Liver (tissue), 9 donors: ENCODE data around the gene SYNPO. TPM values are rescaled to one million over a fixed set of nuclear protein-coding genes. Genes with fewer than 3 reads are reported as not detected.

ENCODE experiments used
- DNase-seq: peaks from one replicate; pipeline ENCODE4 v3.0.0-alpha.2; 2017; ENCODE audit warnings: low spot score
- H3K27ac ChIP-seq, 2 donors: one replicate each; pipeline ENCODE4 v1.7.0; 2013; ENCODE audit warnings: inconsistent platforms in 2 of 2, low read length in 2 of 2, control low read depth in 1 of 2, low read depth in 1 of 2, mild to moderate bottlenecking in 1 of 2
- H3K27me3 ChIP-seq, 4 donors: one replicate each; pipeline versions ENCODE4 v1.6.1 to v1.7.0; 2013; ENCODE audit warnings: low read length in 3 of 4, inconsistent platforms in 1 of 4, mild to moderate bottlenecking in 1 of 4, moderate library complexity in 1 of 4; ENCODE audit not compliant: control insufficient read depth in 4 of 4, insufficient read depth in 4 of 4
- H3K36me3 ChIP-seq, 4 donors: one replicate each; pipeline versions ENCODE4 v1.6.1 to v1.7.0; 2013; ENCODE audit warnings: low read length in 3 of 4, mild to moderate bottlenecking in 3 of 4, low read depth in 1 of 4, moderate library complexity in 1 of 4; ENCODE audit not compliant: control insufficient read depth in 4 of 4, insufficient read depth in 3 of 4
- H3K4me1 ChIP-seq, 4 donors: one replicate each; pipeline versions ENCODE4 v1.6.1 to v1.7.0; 2013; ENCODE audit warnings: low read length in 3 of 4, mild to moderate bottlenecking in 3 of 4, moderate library complexity in 1 of 4; ENCODE audit not compliant: control insufficient read depth in 4 of 4, insufficient read depth in 4 of 4
- H3K4me3 ChIP-seq, 3 donors: one replicate each; pipeline versions ENCODE4 v1.6.1 to v1.7.0; 2013; ENCODE audit warnings: low read length in 3 of 3, control low read depth in 1 of 3, low read depth in 1 of 3, mild to moderate bottlenecking in 1 of 3
- H3K9ac ChIP-seq, 2 donors: one replicate each; pipeline ENCODE4 v1.7.0; 2013; ENCODE audit warnings: low read length in 2 of 2, mild to moderate bottlenecking in 2 of 2, moderate library complexity in 2 of 2, control low read depth in 1 of 2, low read depth in 1 of 2
- H3K9me3 ChIP-seq, 4 donors: one replicate each; pipeline versions ENCODE4 v1.6.1 to v1.7.0; 2013; ENCODE audit warnings: low read length in 3 of 4; ENCODE audit not compliant: control insufficient read depth in 4 of 4
- GABPA ChIP-seq, 2 donors: IDR thresholded peaks in 1 of 2; conservative IDR thresholded peaks in 1 of 2; 2 replicates each; pipeline ENCODE4 v1.6.1; 2016; ENCODE audit warnings: antibody characterized with exemption in 2 of 2, mild to moderate bottlenecking in 1 of 2, moderate library complexity in 1 of 2
- JUND ChIP-seq, 2 donors: IDR thresholded peaks; 2 replicates each; pipeline ENCODE4 v1.6.1; 2016; ENCODE audit warnings: antibody characterized with exemption in 2 of 2
- NR2F2 ChIP-seq: IDR thresholded peaks from 2 replicates; pipeline ENCODE4 v1.6.1; 2016; ENCODE audit warnings: antibody characterized with exemption
- SP1 ChIP-seq: IDR thresholded peaks from 2 replicates; pipeline ENCODE4 v1.6.1; 2018; ENCODE audit warnings: antibody characterized with exemption, mild to moderate bottlenecking
- YY1 ChIP-seq: IDR thresholded peaks from 2 replicates; pipeline ENCODE4 v1.6.1; 2016; ENCODE audit warnings: antibody characterized with exemption, mild to moderate bottlenecking
- WGBS: extraction: QIAGEN DNeasy Blood & Tissue Kit; methylation state at CpG from one replicate; pipeline ENCODE4 v1.1.7; 2013; 5-methylcytosine and 5-hydroxymethylcytosine counted together
- polyA plus RNA-seq, 2 donors: library from polyadenylated mRNA; stranded (reverse) in 1 of 2; unstranded in 1 of 2; fragments of 200-250 nt in 1 of 2; fragments of >200 nt in 1 of 2; fragmentation: Nextera tagmentation in 1 of 2; extraction: Ambion mirVana in 1 of 2; gene quantifications; one replicate each; pipeline versions ENCODE4 v1.2.1 to v1.2.3, GENCODE V29; 2013 to 2015
- total RNA-seq, 2 donors: library from RNA; depleted of rRNA; stranded (reverse); fragments of >200 nt; gene quantifications; one replicate each; pipeline ENCODE4 v1.2.3, GENCODE V29; 2014
- TF ChIP-seq, protein P1 (sequence below): IDR thresholded peaks from 2 replicates; pipeline ENCODE4 v1.6.1; 2016; ENCODE audit warnings: antibody characterized with exemption, mild to moderate bottlenecking
- donor health status: healthy.
- donor health status: healthy.
- donor health status: healthy.
- donor health status: healthy.
- donor health status: healthy.

The SYNPO gene
- total and polyA plus RNA-seq, 4 donors: 1.1 to 36.6 (median 10.7) TPM

DNA sequence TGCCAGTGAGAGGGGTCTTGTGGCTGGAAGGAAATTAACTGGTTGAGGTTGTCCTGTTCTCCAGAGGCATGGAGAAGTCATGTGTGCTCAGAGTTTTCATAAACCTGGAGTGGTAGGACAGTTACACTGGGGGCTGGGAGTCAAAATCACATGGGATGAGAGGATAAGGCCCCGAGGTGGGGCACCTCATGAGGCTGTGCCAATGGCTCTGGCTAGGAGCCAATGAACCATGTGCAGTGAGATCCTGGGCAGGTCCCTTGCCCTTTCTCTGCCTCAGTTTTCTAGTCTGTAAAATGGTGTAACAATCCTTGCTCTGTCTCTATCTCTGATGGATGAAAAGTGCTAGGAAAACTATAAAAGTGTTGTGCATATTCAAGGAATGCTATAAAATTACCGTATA is 7.0 kb upstream of the SYNPO start (continued):
- TF ChIP-seq, protein P1, sequence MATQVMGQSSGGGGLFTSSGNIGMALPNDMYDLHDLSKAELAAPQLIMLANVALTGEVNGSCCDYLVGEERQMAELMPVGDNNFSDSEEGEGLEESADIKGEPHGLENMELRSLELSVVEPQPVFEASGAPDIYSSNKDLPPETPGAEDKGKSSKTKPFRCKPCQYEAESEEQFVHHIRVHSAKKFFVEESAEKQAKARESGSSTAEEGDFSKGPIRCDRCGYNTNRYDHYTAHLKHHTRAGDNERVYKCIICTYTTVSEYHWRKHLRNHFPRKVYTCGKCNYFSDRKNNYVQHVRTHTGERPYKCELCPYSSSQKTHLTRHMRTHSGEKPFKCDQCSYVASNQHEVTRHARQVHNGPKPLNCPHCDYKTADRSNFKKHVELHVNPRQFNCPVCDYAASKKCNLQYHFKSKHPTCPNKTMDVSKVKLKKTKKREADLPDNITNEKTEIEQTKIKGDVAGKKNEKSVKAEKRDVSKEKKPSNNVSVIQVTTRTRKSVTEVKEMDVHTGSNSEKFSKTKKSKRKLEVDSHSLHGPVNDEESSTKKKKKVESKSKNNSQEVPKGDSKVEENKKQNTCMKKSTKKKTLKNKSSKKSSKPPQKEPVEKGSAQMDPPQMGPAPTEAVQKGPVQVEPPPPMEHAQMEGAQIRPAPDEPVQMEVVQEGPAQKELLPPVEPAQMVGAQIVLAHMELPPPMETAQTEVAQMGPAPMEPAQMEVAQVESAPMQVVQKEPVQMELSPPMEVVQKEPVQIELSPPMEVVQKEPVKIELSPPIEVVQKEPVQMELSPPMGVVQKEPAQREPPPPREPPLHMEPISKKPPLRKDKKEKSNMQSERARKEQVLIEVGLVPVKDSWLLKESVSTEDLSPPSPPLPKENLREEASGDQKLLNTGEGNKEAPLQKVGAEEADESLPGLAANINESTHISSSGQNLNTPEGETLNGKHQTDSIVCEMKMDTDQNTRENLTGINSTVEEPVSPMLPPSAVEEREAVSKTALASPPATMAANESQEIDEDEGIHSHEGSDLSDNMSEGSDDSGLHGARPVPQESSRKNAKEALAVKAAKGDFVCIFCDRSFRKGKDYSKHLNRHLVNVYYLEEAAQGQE: no peak
- TF ChIP-seq YY1: no peak

DNA sequence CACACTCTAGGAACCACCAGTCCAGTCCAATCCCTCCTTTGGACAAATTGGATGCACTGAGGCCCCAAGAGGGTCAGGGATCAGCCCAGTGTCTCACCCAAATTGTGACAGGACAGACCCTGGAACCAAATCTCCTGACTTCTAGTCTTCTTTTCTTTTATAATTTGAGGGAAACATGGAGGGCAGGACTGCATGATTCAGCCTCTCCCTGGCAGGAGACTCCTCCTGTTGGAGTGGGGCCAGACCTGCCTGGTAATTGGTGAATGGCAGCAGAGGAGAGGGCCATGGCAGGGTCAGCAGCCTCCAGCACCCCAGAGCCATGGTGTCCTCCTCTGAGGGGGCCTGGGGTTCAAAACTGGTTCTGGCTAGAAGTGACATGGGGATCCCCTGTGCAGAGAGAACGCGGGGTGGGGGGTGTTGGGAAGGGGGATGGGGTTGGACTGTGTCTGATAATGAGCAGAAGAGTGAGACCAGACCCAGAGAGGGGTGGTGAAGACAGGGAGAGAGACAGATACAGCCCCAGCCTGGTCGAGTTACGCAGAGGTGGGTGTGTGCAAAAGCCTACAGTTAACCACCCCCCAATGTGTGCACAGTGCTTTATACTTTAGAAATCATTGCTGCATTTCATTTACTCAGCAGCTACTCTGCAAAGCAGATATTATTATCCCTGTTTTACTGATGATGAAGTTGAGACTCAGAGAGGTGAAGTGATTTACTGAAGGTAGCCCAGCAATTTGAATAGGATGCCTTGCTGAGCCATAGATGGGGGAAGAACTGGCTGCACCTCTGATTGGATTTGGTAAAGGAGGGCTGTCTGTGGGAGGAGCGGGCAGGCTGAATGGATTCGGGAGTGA is 3.8 kb upstream of the SYNPO start:
- Histone ChIP-seq H3K27me3 (no peaks in the 10 kb centered on the region), H3K9ac (no peak overlapping the region), H3K36me3 (no peaks in the 10 kb centered on the region), H3K4me3 (no peak overlapping the region), H3K4me1 (peaks cover 14 to 63% (median 53%) of the 10 kb centered on the region in 4 donors), H3K9me3 (no peaks in the 10 kb centered on the region), H3K27ac (peak overlapping the region; percentile 29 to 83)
- TF ChIP-seq JUND (IDR thresholded peaks at IDR 0.05) (no peak), YY1 (peak; percentile 31)
- WGBS: 84% methylated on average over 6 of the region's 6 CpGs
- no peak for DNase-seq

DNA sequence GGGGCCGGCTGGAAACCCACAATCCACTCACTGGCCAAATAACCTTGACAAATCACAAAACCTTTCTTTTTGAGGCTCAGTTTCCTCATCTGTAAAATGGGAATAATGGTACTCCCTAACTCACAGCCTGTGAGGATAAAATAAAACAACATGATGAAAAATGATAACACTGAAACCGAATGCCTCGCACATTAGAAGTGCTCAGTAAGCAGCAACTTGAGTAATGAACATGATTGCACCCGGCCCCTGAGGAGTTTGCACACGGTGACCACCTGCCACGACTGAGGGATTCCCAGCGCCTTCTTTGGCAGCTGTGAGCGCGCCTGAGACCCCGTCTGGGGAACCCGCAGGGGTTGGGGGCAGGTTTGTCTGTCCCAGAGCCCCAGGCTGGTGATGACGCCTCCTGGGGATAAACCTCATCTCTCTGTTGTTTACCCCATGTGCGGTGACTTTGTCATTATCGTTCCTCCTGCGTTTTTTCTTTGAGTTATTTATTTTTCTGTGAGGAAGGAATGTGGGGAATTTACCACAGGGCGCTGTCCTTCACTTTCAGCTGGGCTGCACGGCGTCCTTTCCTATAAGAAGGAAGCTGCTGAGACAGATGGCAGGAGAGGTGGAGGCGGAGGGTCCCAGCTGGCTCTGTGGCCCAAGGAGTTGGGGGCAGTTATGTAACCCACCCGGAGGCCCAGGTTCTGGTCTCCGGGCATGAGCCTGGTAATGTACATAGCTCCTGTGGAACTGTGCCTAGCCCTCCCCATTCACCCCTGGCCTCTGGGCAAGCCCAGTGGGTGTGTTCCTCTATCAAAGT is 3.0 kb upstream of the SYNPO start:
- Histone ChIP-seq H3K27ac (peak overlapping the region; percentile 29 to 83), H3K9me3 (no peaks in the 10 kb centered on the region), H3K4me3 (no peak overlapping the region), H3K27me3 (no peaks in the 10 kb centered on the region), H3K4me1 (peaks cover 18 to 71% (median 61%) of the 10 kb centered on the region in 4 donors), H3K36me3 (no peaks in the 10 kb centered on the region), H3K9ac (no peak overlapping the region)
- TF ChIP-seq SP1 (peak; percentile 22), NR2F2 (peak; percentile 11), GABPA (IDR thresholded peaks at IDR 0.05 in 1 of 2, conservative IDR thresholded peaks at IDR 0.05 in 1 of 2) (no peak)
- TF ChIP-seq, protein P1: peak; percentile 59
- 61% methylated on average over 21 of the region's 21 CpGs for WGBS
- DNase-seq: no peak
